ENCODE results near the gene NXPE4. TPM values are rescaled to one million over a fixed set of nuclear protein-coding genes. Genes with fewer than 3 reads are reported as not detected.

The NXPE4 gene
- total RNA-seq, 1 donor: not detected

- no peak for TF ChIP-seq CTCF (IDR thresholded peaks at IDR 0.05; ENCODE audit: insufficient read depth, low read depth, low read length)
- H3K4me3 ChIP-seq (ENCODE audit: low read depth, low read length): no peak overlapping the region
- DNase-seq (ENCODE audit: low read depth): peak; percentile 34
Measured at GRCh38 chr11:114522818-114523217, 72.8 kb downstream of the NXPE4 start.

Small RNA genes lying within 50 kb of the gene (small RNA-seq; reads per million reads assigned to genes)
- gene RF01210: not detected

Other genes with a start within 250 kb of the NXPE4 start
- gene C11orf71, start 195.3 kb downstream of the NXPE4 start, total RNA-seq: 2.9 and 3.5 TPM in 2 replicates
- gene RBM7, start 195.1 kb downstream of the NXPE4 start, total RNA-seq: 30.6 and 53.1 TPM in 2 replicates
- gene REXO2, start 156.3 kb downstream of the NXPE4 start, total RNA-seq: 166 and 174 TPM in 2 replicates
- gene NXPE1, start 35.9 kb downstream of the NXPE4 start, total RNA-seq: not detected in 2 replicates
- not detected in 2 replicates for gene NXPE2, start 82.7 kb upstream of the NXPE4 start, total RNA-seq

All from fibroblast of villous mesenchyme (primary cell).